Measurements from ENCODE around the gene LRRC18. TPM values are rescaled to one million over a fixed set of nuclear protein-coding genes. Genes with fewer than 3 reads are reported as not detected.

LRRC18 gene
- total RNA-seq, 4 donors from 2014 or later = not detected

GRCh38 chr10:48906841-48907240 lies 32.8 kb downstream of the LRRC18 start:
- H3K4me3 ChIP-seq (ENCODE audit: low read depth, poor library complexity, severe bottlenecking) = no peak overlapping the region
- intact Hi-C loops (cut with DNase I; ENCODE audit: low total_unique reads) = no loop called here
- TF ChIP-seq CTCF (IDR thresholded peaks at IDR 0.05) = no peak
- no peak for TF ChIP-seq POLR2A (IDR thresholded peaks at IDR 0.05)
- WGBS, 2 donors = 75 to 78% methylated on average over 2 of the region's 2 CpGs
- DNase-seq (ENCODE audit: low spot score in 2 of 2) = no peak

- WGBS, 2 donors = 92 to 100% methylated on average over 2 of the region's 2 CpGs
- no peak overlapping the region for H3K4me3 ChIP-seq (ENCODE audit: low read depth, poor library complexity, severe bottlenecking)
- intact Hi-C loops (cut with DNase I; ENCODE audit: low total_unique reads) = no loop called here
- DNase-seq (ENCODE audit: low spot score in 2 of 2) = no peak
- no peak for TF ChIP-seq POLR2A (IDR thresholded peaks at IDR 0.05)
- no peak for TF ChIP-seq CTCF (IDR thresholded peaks at IDR 0.05)
These were observed 34.3 kb downstream of the LRRC18 start for GRCh38 chr10:48905311-48905710.

- no peak for DNase-seq (ENCODE audit: low spot score in 2 of 2)
- intact Hi-C loops (cut with DNase I; ENCODE audit: low total_unique reads) = no loop called here
- TF ChIP-seq POLR2A (IDR thresholded peaks at IDR 0.05) = no peak
- no peak for TF ChIP-seq CTCF (IDR thresholded peaks at IDR 0.05)
- no peak overlapping the region for H3K4me3 ChIP-seq (ENCODE audit: low read depth, poor library complexity, severe bottlenecking)
- WGBS, 2 donors = 73 to 83% methylated on average over 2 of the region's 2 CpGs
These were observed 34.8 kb downstream of the LRRC18 start for GRCh38 chr10:48904861-48905260.

- TF ChIP-seq POLR2A (IDR thresholded peaks at IDR 0.05) (no peak), CTCF (IDR thresholded peaks at IDR 0.05) (no peak)
- intact Hi-C loops (cut with DNase I; ENCODE audit: low total_unique reads) = no loop called here
- DNase-seq (ENCODE audit: low spot score in 2 of 2) = no peak
- no peak overlapping the region for H3K4me3 ChIP-seq (ENCODE audit: low read depth, poor library complexity, severe bottlenecking)
- 34 to 40% methylated on average over 2 of the region's 2 CpGs for WGBS, 2 donors
These were observed 36.5 kb downstream of the LRRC18 start for GRCh38 chr10:48903151-48903550.

- no peak for DNase-seq (ENCODE audit: low spot score in 2 of 2)
- TF ChIP-seq CTCF (IDR thresholded peaks at IDR 0.05) (no peak), POLR2A (IDR thresholded peaks at IDR 0.05) (no peak)
- intact Hi-C loops (cut with DNase I; ENCODE audit: low total_unique reads) = no loop called here
- no peak overlapping the region for H3K4me3 ChIP-seq (ENCODE audit: low read depth, poor library complexity, severe bottlenecking)
- WGBS, 2 donors = 96 to 98% methylated on average over 7 of the region's 7 CpGs
These were observed 37.5 kb downstream of the LRRC18 start for GRCh38 chr10:48902096-48902495.

- no peak overlapping the region for H3K4me3 ChIP-seq (ENCODE audit: low read depth, poor library complexity, severe bottlenecking)
- 67 to 76% methylated on average over 5 of the region's 5 CpGs for WGBS, 2 donors
- peak in 1 of 2 donors; percentile 6 for DNase-seq (ENCODE audit: low spot score in 2 of 2)
- TF ChIP-seq POLR2A (IDR thresholded peaks at IDR 0.05) (no peak), CTCF (IDR thresholded peaks at IDR 0.05) (no peak)
- intact Hi-C loops (cut with DNase I; ENCODE audit: low total_unique reads) = no loop called here
These were observed 38.3 kb downstream of the LRRC18 start for GRCh38 chr10:48901319-48901718.

Measured in lower leg skin (tissue), 4 donors.